CD1c-positive myeloid dendritic cell (primary cell): ENCODE results near the gene IL6.
A peak's percentile ranks its signal among the peaks of the same experiment; 100 is the strongest.
"Not testable (repeated sequence)": the region's sequence is repeated elsewhere in the genome, so short reads cannot be mapped to it uniquely, and the experiment has no call there.

ENCODE experiments used
- DNase-seq: peaks from one replicate; pipeline ENCODE4 v3.0.0-alpha.2; 2016; ENCODE audit errors: extremely low spot score

Gene IL6

DNA sequence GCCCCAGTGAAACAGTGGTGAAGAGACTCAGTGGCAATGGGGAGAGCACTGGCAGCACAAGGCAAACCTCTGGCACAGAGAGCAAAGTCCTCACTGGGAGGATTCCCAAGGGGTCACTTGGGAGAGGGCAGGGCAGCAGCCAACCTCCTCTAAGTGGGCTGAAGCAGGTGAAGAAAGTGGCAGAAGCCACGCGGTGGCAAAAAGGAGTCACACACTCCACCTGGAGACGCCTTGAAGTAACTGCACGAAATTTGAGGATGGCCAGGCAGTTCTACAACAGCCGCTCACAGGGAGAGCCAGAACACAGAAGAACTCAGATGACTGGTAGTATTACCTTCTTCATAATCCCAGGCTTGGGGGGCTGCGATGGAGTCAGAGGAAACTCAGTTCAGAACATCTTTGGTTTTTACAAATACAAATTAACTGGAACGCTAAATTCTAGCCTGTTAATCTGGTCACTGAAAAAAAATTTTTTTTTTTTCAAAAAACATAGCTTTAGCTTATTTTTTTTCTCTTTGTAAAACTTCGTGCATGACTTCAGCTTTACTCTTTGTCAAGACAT, 574 bp upstream of the IL6 start:
- DNase-seq, result peak; percentile 58

DNA sequence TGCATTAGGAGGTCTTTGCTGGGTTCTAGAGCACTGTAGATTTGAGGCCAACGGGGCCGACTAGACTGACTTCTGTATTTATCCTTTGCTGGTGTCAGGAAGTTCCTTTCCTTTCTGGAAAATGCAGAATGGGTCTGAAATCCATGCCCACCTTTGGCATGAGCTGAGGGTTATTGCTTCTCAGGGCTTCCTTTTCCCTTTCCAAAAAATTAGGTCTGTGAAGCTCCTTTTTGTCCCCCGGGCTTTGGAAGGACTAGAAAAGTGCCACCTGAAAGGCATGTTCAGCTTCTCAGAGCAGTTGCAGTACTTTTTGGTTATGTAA, 675 bp downstream of the IL6 start:
- no peak for DNase-seq

DNA sequence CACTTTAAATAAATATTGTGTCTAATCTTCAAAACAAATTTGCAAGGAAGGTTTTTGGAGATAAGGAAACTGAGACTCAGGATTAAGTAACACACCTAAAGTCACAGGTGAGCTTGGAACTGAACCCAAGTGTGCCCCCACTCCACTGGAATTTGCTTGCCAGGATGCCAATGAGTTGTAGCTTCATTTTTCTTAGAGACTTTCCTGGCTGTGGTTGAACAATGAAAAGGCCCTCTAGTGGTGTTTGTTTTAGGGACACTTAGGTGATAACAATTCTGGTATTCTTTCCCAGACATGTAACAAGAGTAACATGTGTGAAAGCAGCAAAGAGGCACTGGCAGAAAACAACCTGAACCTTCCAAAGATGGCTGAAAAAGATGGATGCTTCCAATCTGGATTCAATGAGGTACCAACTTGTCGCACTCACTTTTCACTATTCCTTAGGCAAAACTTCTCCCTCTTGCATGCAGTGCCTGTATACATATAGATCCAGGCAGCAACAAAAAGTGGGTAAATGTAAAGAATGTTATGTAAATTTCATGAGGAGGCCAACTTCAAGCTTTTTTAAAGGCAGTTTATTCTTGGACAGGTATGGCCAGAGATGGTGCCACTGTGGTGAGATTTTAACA, 1.5 kb downstream of the IL6 start:
- DNase-seq, result peak; percentile 39

DNA sequence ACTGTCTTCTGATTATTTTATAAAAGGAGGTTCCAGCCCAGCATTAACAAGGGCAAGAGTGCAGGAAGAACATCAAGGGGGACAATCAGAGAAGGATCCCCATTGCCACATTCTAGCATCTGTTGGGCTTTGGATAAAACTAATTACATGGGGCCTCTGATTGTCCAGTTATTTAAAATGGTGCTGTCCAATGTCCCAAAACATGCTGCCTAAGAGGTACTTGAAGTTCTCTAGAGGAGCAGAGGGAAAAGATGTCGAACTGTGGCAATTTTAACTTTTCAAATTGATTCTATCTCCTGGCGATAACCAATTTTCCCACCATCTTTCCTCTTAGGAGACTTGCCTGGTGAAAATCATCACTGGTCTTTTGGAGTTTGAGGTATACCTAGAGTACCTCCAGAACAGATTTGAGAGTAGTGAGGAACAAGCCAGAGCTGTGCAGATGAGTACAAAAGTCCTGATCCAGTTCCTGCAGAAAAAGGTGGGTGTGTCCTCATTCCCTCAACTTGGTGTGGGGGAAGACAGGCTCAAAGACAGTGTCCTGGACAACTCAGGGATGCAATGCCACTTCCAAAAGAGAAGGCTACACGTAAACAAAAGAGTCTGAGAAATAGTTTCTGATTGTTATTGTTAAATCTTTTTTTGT, 2.3 kb downstream of the IL6 start:
- no peak for DNase-seq

DNA sequence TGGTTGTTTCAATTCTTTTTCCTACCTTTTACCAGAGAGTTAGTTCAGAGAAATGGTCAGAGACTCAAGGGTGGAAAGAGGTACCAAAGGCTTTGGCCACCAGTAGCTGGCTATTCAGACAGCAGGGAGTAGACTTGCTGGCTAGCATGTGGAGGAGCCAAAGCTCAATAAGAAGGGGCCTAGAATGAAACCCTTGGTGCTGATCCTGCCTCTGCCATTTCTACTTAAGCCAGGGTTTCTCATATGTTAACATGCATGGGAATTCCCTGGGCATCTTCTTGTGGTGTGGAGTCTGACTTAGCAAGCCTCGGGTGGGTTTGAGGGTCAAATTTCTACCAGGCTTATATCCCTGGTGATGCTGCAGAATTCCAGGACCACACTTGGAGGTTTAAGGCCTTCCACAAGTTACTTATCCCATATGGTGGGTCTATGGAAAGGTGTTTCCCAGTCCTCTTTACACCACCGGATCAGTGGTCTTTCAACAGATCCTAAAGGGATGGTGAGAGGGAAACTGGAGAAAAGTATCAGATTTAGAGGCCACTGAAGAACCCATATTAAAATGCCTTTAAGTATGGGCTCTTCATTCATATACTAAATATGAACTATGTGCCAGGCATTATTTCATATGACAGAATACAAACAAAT, 3.2 kb downstream of the IL6 start:
- DNase-seq, result no peak

DNA sequence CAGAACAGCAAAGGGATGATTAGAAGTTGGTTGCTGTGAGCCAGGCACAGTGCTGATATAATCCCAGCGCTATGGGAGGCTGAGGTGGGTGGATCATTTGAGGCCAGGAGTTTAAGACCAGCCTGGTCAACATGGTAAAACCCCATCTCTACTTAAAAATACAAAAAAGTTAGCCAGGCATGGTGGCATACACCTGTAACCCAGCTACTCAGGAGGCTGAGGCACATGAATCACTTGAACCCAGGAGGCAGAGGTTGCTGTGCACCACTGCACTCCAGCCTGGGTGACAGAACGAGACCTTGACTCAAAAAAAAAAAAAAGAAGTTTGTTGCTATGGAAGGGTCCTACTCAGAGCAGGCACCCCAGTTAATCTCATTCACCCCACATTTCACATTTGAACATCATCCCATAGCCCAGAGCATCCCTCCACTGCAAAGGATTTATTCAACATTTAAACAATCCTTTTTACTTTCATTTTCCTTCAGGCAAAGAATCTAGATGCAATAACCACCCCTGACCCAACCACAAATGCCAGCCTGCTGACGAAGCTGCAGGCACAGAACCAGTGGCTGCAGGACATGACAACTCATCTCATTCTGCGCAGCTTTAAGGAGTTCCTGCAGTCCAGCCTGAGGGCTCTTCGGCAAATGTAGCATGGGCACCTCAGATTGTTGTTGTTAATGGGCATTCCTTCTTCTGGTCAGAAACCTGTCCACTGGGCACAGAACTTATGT, 4.1 kb downstream of the IL6 start:
- DNase-seq, result no peak

DNA sequence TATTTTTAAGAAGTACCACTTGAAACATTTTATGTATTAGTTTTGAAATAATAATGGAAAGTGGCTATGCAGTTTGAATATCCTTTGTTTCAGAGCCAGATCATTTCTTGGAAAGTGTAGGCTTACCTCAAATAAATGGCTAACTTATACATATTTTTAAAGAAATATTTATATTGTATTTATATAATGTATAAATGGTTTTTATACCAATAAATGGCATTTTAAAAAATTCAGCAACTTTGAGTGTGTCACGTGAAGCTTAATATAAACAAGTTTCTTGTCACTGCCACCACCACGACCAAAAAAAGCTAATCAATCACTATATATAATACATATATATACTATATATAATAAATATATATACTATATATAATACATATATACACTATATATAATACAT, 4.8 kb downstream of the IL6 start:
- DNase-seq, result no peak

DNA sequence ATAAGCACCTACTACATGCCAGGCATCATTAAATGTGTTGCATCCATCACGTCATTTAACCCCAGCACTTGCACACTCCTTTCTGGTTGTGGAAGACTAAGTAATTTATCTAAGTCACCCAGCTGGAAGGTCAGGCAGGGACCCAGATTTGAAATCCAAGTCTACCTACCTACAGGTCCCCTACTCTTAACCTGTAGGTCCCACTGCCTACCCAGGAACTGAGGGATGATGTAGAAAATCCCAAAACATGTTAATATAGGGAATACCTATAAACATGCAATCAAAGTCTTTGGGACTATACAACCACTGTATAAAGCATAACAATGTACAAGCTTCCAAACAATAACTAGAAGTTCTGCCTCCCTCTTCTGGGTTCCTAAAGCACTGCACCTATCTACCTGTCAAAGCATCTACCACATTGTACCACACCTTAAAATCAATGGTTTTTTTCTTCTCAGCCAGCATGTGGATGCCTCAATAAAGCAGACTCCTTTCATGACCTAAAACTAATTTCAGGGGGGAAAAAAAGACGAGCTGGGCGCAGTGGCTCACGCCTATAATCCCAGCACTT, 5.6 kb downstream of the IL6 start:
- no peak for DNase-seq

DNA sequence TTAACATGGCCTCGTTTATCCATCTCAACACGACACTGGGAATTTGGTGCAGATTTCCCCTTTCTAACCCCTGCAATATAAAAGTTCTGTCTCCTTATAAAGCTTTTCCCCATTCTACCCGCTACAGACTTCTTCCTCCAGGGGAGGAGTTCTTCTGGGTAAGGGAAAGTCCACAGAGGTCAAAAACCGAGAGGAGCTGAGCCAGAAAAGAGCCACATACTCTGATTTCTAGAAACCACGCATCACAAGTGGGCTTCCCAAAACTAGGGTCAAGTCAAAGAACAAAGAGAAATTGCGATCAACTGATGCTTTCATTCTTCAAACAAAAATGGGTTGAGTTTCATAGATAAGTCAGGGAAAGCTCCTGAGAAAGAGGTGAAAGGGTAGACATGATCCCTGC, 6.8 kb downstream of the IL6 start:
- no peak for DNase-seq

DNA sequence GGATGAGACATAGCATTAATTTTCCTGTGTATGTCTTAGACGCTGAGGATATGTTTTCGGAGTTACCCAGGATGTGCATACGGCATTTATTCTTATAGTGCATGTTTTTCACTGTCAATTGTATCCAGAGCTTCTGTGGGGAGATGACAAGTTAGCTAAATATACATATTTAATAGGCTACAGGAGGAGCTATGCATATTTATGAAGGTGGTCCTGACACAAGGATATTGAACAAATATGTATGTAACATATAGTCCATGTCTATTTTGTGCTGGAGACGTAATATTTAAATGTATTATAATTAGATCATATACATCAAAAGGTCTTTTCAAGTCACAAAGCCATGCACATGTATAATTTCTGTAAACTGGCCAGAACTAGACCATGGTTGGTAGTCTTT, 16.0 kb downstream of the IL6 start:
- no peak for DNase-seq

DNA sequence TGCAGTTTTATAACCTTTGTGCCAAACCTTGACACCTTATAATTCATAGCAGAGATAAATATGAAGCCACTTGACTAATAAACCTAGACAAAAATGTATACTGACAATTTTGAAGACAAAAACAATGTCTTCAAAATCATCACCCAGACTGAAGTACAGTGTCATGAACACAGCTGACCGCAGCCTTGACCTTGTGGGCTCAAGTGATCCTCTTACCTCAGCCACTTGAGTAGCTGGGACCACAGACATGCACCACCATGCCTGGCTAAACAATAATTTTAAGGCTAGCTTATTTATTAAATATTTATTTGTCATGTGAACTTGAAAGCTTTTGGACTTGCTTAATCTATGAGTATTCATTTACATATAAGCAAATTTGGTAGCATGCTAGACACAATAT, 24.3 kb downstream of the IL6 start:
- DNase-seq, result no peak

DNA sequence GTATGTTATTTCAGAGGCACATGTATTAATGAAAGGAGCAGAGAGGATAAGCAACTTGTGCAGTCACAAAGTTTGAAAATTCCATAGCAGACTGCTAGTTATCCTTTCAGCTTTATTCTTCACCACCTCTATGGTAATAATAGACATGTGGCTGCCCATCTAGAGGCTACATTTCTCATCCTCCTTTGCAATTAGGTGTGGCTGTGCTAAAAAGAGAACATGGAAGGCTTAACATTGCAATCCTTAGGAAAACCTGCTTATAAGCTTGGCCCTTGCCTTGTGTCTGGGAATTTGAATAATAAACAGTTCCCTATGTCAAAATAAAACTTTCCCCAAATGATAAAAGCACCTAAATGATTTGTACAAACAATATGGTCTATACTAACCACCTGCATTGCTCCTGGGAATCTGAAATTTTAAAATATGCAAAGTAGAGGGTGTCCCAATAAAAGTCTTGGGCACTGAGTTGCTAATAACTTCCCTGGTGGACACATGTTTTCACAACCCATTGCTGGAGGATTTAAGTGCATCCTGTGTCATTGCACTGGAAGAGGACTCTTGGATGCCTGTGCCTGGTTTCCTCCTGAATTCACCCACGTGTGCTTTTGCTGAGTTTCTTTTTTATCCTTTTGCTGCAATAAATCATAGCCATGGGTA, 30.5 kb downstream of the IL6 start:
- no peak for DNase-seq

DNA sequence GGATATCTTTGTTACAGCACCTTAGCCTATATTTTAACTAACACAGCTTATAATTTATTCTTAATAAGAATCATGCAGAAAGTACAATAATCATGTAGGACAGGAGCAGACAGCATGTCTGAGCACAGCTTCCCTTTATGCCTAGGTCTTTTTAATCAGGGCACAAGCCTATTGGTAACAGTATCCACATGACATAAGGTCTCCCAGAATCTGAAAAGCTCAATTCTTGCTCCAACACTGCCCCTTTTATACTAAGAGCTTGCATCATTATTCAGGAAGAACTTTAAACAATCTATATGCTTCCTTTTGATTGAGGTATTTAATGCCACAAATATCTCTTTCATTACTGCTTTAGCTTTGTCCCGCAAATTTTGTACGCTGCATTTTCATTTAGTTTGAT, 31.6 kb downstream of the IL6 start:
- no peak for DNase-seq

DNA sequence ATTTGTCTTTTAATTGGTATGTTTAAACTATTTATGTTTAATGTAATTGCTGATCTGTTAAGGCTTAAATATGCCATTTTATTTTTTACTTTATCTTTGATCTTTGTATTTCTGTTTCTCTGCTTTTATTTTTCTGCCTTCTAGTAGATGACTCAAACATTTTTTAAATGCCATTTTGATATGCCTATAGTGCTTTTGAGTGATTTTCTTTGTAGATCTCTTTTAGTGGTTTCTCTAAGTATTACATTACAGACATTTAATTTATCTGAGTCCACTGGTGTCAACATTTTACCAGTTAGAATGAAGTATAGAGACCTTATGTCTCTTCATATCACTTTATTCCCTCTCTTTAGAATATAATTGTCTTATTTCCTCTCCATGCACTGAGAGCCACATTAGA, 32.7 kb downstream of the IL6 start:
- DNase-seq, result no peak

DNA sequence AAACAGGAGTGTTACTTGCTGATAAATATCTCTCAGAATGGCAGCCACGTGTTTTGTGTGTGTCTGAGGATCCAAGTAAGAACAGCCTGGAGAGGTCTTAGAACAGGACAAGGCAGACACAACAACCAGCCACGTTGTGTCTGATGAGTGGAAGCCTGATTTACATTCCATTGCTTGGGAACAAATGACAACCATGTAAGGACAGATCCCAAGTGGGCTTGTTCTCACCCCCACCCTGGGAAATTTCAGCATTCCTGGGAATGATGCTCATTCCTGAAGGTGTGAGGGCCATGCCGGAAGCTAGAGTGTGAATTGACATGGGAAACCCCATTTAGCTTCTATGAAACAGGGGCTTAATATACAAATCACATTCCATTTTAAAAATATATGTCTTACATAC, 35.9 kb downstream of the IL6 start:
- no peak for DNase-seq

DNA sequence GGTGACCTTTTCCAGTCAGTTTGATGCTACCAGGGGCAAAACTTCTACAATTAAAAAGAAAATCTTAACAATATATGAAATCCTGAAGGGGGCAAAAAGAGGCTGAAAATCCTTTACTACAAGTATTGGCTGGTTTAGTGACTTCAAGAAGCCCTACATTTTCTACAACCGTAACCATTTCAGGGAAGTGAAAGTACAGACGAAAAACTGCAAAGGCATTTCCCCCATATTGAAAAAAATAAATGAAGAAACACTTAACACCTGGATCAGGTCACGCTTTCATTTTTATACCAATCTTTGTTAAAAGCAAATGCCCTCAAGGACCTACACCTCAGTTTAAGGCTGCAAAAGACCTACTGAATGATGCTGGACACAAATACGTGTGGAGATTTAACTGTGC, 38.6 kb downstream of the IL6 start:
- no peak for DNase-seq

DNA sequence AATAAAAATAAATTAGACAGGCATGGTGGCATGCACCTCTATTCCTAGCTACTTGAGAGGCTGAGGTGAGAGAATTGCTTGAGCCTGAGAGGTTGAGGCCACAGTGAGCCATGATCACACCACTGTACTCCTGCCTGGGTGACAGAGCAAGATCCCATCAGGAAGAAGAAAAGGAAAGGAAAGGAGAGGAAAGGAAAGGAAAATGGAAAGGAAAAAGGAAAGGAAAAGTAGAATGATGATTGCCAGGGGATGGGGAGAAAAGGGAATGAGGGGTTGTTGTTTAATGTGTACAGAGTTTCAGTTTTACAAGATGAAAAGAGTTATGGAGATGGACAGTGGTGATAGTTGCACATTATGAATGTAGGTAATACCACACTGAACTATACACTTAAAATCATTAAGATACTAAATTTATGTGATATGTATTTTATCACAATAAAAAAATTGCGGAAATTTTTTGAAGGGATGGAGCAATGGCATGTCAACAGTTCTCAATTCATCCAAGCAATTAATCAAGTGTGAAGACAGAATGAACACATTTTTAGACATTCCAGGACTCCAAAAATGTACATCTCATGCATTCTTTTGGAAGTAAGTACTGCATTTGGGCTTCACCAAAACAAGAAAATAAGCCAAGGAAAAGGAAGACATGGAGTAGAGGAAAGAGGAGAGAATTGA, 44.3 kb downstream of the IL6 start:
- no peak for DNase-seq

DNA sequence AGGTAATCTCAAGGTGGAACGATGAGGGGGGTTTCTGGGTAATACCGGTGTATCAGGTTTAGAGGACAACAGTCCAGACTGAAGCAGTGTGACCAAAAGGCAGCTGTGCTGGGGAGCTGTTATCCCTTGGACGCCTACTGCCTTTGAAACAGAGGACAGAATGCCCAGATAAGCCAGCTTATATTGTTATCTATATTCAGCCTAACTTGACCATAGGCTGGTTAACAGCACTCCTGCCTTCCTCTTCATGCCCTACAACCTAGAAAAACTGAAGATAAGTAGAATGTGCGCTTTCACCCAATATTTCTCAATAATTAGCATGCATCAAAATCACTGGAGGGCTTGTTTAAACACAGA, 44.9 kb downstream of the IL6 start:
- DNase-seq, result no peak

DNA sequence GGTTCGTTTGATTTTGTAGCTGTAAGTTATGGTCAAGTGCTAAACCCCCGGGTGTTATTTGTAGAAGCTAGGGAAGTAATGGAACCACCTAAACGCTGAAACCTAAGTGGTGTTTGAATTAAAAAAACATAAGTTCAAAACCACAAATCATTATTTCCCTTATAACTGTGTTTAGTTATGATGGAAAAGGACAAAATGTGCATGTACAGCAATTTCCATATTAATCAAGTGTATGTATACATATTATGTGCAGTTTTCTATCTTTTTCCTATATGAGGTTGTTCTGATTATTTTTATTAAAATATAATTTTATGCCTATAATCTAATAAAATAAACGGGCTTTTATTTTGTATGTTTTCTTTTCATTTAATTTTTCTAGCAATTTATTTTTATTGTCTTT, 45.9 kb downstream of the IL6 start:
- no peak for DNase-seq

DNA sequence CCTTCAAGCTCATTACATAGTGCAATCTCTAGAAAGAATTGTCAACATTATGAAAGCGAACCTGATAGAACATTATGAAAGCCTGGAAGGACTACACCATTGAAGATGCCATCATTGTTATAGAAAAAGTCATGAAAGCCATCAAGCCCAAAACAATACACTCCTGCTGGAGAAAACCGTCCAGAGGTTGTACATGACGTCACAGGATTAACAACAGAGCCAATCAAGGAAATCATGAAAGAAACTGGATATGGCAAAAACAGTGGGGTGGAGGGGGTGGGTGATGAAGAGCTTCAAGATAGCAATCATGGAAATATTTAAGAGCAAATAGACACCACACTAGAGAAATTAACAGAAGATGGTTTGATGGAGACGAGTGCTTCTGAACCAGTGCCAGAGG, 50.0 kb downstream of the IL6 start:
- DNase-seq, result no peak

DNA sequence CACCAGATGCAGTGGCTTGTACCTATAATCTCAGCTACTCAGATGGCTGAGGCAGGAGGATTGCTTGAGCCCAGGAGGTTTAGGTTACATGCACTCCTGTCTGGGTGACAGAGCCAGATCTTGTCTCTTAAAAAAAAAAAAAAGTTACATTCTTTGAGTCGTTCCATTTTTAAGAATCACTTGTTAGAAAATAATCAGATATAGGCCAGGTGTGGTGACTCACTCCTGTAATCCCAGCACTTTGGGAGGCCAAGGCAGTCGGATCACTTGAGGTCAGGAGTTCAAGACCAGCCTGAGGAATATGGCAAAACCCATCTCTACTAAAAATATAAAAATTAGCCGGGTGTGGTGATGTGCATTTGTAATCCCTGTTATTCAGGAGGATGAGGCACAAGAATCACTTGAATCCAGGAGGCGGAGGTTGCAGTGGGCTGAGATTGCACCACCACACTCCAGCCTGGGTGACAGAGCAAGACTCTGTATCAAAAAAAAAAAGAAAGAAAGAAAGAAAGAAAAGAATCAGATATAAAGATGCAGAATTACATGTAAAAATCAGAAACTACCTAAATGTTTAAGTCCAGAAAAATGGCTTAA, 52.8 kb downstream of the IL6 start:
- not testable (repeated sequence) for DNase-seq
